Body of pancreas (tissue), 4 donors: ENCODE results near the gene PDGFA.

Experiments
- CTCF ChIP-seq, 7 experiments: fragments of 450-650 bp in 4 of 7; fragments of 200-600 bp in 3 of 7; sonication (generic) in 3 of 7; IDR thresholded peaks; one replicate each; pipeline ENCODE4 v1.5.1; 2016 to 2019; ENCODE audit warnings: antibody characterized with exemption in 7 of 7
- POLR2A ChIP-seq, 3 donors: fragments of 450-650 bp; IDR thresholded peaks; one replicate each; pipeline ENCODE4 v1.6.1; 2016; ENCODE audit warnings: antibody characterized with exemption in 3 of 3, mild to moderate bottlenecking in 2 of 3

GRCh38 chr7:561631-562373 is 42.2 kb upstream of the PDGFA start:
- TF ChIP-seq CTCF (IDR thresholded peaks at IDR 0.05), result no peak
- TF ChIP-seq POLR2A (IDR thresholded peaks at IDR 0.05), result peak in 2 of 3 donors; percentile 46 to 47
